Body of pancreas (tissue), 4 donors: ENCODE measurements around the gene PGM2.

ENCODE experiments used
- CTCF ChIP-seq, 7 experiments: fragments of 450-650 bp in 4 of 7; fragments of 200-600 bp in 3 of 7; sonication (generic) in 3 of 7; IDR thresholded peaks; one replicate each; pipeline ENCODE4 v1.5.1; 2016 to 2019; ENCODE audit warnings: antibody characterized with exemption in 7 of 7
- POLR2A ChIP-seq, 3 donors: fragments of 450-650 bp; IDR thresholded peaks; one replicate each; pipeline ENCODE4 v1.6.1; 2016; ENCODE audit warnings: antibody characterized with exemption in 3 of 3, mild to moderate bottlenecking in 2 of 3

GRCh38 chr4:37839426-37839825, 12.9 kb downstream of the PGM2 start:
- TF ChIP-seq CTCF (IDR thresholded peaks at IDR 0.05) (no peak), POLR2A (IDR thresholded peaks at IDR 0.05) (no peak)
